Panc1 (cell line): ENCODE measurements around the gene PCGF3. TPM values are rescaled to one million over a fixed set of nuclear protein-coding genes. Genes with fewer than 3 reads are reported as not detected.

Experiments used
- ATAC-seq: fragments of 200-7000 bp; cut with Tn5 transposase; 2 replicates; pipeline ENCODE4 v1.9.1; 2020; ENCODE audit warnings: mild to moderate bottlenecking, moderate library complexity
- BruUV-seq: library from RNA; stranded (reverse); fragments of 400-500 nt; replicated peaks from 2 replicates; lab custom pipeline; 2021; lab: Mats Ljungman, UMichigan
- CTCF ChIA-PET: fragments of 300-600 bp; sonication (Branson Sonifier 250); formaldehyde crosslinking; loops from one replicate; lab custom pipeline; 2022; ENCODE audit warnings: antibody characterized with exemption; lab: Charles Lee
- POLR2A ChIA-PET: fragments of 300-600 bp; sonication (Branson Sonifier 250); formaldehyde crosslinking; loops from one replicate; lab custom pipeline; 2022; ENCODE audit warnings: antibody characterized with exemption; lab: Charles Lee
- DNase-seq: peaks from one replicate; pipeline ENCODE4 v3.0.0-alpha.2; 2010; ENCODE audit warnings: low read depth, low spot score
- H3K27ac ChIP-seq: 2 replicates; pipeline ENCODE4 v1.5.1; 2011; ENCODE audit warnings: mild to moderate bottlenecking, low read length, inconsistent platforms
- H3K27me3 ChIP-seq: fragments of 200-500 bp; sonication (Bioruptor generic); 2 replicates; pipeline ENCODE4 v1.6.0; 2014; ENCODE audit warnings: low read length, inconsistent platforms; ENCODE audit not compliant: control insufficient read depth, insufficient read depth
- H3K36me3 ChIP-seq: fragments of 200-500 bp; sonication (Bioruptor generic); 2 replicates; pipeline ENCODE4 v1.5.1; 2014; ENCODE audit warnings: inconsistent platforms, mild to moderate bottlenecking, low read length, moderate library complexity; ENCODE audit not compliant: control insufficient read depth, insufficient read depth
- H3K4me1 ChIP-seq: 2 replicates; pipeline ENCODE4 v1.5.1; 2011; ENCODE audit warnings: inconsistent platforms, mild to moderate bottlenecking, low read length, moderate library complexity; ENCODE audit not compliant: control insufficient read depth, insufficient read depth
- H3K4me3 ChIP-seq, 2 experiments: 2 replicates each; pipeline ENCODE4 v1.5.1; 2011 to 2012; ENCODE audit warnings: low read depth in 2 of 2, low read length in 2 of 2, mild to moderate bottlenecking in 2 of 2, inconsistent platforms in 1 of 2, moderate library complexity in 1 of 2
- H3K9me3 ChIP-seq: fragments of 200-500 bp; sonication (Bioruptor generic); 2 replicates; pipeline ENCODE4 v1.5.1; 2014; ENCODE audit warnings: low read depth, mild to moderate bottlenecking, inconsistent platforms, low read length, moderate library complexity; ENCODE audit not compliant: control insufficient read depth, insufficient read depth
- CTCF ChIP-seq: fragments of 450-650 bp; IDR thresholded peaks from 2 replicates; pipeline ENCODE4 v1.5.1; 2017; ENCODE audit warnings: mild to moderate bottlenecking
- POLR2AphosphoS5 ChIP-seq: IDR thresholded peaks from 2 replicates; pipeline ENCODE4 v1.6.1; 2012; ENCODE audit warnings: mild to moderate bottlenecking, low read depth, low read length, moderate library complexity
- SIN3A ChIP-seq: IDR thresholded peaks from 2 replicates; pipeline ENCODE4 v1.6.1; 2012; ENCODE audit warnings: low read depth, mild to moderate bottlenecking, low read length, moderate library complexity, borderline replicate concordance; ENCODE audit not compliant: insufficient read depth
- TCF7L2 ChIP-seq: IDR thresholded peaks from 2 replicates; pipeline ENCODE4 v1.6.1; 2011; ENCODE audit warnings: mild to moderate bottlenecking, low read depth, low read length, inconsistent platforms
- in situ Hi-C: cut with HindIII; loops from 2 replicates; pipeline ENCODE4 v1.10.0; 2016; ENCODE audit warnings: low sequenced_read_pairs, low pct_unique_long_range_greater_than_20kb
- intact Hi-C: fragments of 100-400 bp; cut with micrococcal nuclease; formaldehyde crosslinking; loops from one replicate; pipeline ENCODE4 v1.10.0; 2022; ENCODE audit not compliant: unreplicated experiment
- total RNA-seq: library from RNA; stranded (reverse); gene quantifications from one replicate; pipeline ENCODE4 v1.2.1, GENCODE V29; 2021; ENCODE audit not compliant: unreplicated experiment
- TF ChIP-seq, protein P1 (sequence below), 2 experiments: IDR thresholded peaks; 2 replicates each; pipeline ENCODE4 v1.6.1; 2011 to 2012; ENCODE audit warnings: low read depth in 2 of 2, control low read depth in 1 of 2, low read length in 1 of 2, mild to moderate bottlenecking in 1 of 2, moderate library complexity in 1 of 2; ENCODE audit not compliant: insufficient read depth in 1 of 2

The PCGF3 gene
- total RNA-seq, 1 experiment from 2014 or later = 44.6 TPM

DNA sequence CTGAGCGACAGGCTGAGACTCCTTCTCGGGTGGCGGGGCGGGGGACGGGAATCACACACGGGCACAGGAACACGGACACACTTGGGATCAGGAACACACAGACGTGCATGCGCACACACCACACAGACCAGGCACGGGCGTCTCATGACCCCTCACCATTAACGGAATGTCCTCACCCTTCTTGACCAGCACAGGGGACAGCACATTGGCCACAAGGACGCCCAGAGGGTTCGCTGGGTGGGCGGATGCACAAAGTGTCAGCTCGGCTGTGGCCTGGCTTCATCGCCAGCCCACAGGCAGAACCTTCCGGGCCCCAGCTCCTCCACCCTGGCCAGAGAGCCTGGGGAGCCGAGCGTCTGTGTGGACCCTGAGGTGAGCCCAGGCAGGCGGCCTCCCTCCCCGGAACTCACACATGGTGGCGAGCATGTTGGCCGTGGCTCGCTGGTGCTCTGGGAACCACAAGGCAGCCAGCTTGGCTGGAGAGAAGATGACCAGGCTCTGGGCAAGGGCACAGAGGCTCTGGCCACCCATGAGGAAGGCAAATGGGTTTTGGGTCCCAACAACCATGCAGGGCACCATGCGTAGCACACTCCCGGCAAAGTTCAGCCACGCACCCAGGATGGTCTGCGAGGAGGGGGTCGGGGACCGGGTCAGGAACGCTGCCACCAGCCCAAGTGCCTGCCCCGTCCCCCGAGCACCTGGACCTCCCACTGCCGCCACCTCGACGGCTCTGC is 19.8 kb upstream of the PCGF3 start:
- intact Hi-C loops (no loop called here), in situ Hi-C loops (no loop called here)

GRCh38 chr4:686413-687040 is 19.1 kb upstream of the PCGF3 start:
- no peak overlapping the region for H3K4me3 ChIP-seq
- ATAC-seq (no peak), DNase-seq (no peak)
- in situ Hi-C loops = no loop called here
- CTCF ChIA-PET = no interaction called here
- POLR2A ChIA-PET = no interaction called here
- no peaks in the 10 kb centered on the region for H3K27me3 ChIP-seq
- intact Hi-C loops = no loop called here
- no peaks in the 10 kb centered on the region for H3K36me3 ChIP-seq
- BruUV-seq = no TSS peak
- TF ChIP-seq SIN3A (no peak), TCF7L2 (no peak), POLR2AphosphoS5 (no peak), CTCF (no peak)
- TF ChIP-seq, protein P1, sequence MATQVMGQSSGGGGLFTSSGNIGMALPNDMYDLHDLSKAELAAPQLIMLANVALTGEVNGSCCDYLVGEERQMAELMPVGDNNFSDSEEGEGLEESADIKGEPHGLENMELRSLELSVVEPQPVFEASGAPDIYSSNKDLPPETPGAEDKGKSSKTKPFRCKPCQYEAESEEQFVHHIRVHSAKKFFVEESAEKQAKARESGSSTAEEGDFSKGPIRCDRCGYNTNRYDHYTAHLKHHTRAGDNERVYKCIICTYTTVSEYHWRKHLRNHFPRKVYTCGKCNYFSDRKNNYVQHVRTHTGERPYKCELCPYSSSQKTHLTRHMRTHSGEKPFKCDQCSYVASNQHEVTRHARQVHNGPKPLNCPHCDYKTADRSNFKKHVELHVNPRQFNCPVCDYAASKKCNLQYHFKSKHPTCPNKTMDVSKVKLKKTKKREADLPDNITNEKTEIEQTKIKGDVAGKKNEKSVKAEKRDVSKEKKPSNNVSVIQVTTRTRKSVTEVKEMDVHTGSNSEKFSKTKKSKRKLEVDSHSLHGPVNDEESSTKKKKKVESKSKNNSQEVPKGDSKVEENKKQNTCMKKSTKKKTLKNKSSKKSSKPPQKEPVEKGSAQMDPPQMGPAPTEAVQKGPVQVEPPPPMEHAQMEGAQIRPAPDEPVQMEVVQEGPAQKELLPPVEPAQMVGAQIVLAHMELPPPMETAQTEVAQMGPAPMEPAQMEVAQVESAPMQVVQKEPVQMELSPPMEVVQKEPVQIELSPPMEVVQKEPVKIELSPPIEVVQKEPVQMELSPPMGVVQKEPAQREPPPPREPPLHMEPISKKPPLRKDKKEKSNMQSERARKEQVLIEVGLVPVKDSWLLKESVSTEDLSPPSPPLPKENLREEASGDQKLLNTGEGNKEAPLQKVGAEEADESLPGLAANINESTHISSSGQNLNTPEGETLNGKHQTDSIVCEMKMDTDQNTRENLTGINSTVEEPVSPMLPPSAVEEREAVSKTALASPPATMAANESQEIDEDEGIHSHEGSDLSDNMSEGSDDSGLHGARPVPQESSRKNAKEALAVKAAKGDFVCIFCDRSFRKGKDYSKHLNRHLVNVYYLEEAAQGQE (IDR thresholded peaks at IDR 0.05; ENCODE audit: insufficient read depth in 1 of 2, low read depth in 2 of 2, low read length in 1 of 2) = no peak
- no peaks in the 10 kb centered on the region for H3K9me3 ChIP-seq
- H3K27ac ChIP-seq = no peak overlapping the region
- peaks cover 24% of the 10 kb centered on the region for H3K4me1 ChIP-seq

More for the DNA sequence above, 19.8 kb upstream of the PCGF3 start:
- Histone ChIP-seq H3K27me3 (no peaks in the 10 kb centered on the region), H3K27ac (no peak overlapping the region), H3K4me1 (peaks cover 24% of the 10 kb centered on the region), H3K9me3 (no peaks in the 10 kb centered on the region), H3K36me3 (no peaks in the 10 kb centered on the region), H3K4me3 (no peak overlapping the region)
- TF ChIP-seq CTCF = no peak
- TF ChIP-seq TCF7L2 = no peak
- TF ChIP-seq POLR2AphosphoS5 = no peak
- no peak for TF ChIP-seq SIN3A
- TF ChIP-seq, protein P1 (IDR thresholded peaks at IDR 0.05; ENCODE audit: insufficient read depth in 1 of 2, low read depth in 2 of 2, low read length in 1 of 2) = no peak
- DNase-seq = no peak
- ChIA-PET CTCF (no interaction called here), POLR2A (no interaction called here)
- no TSS peak for BruUV-seq
- no peak for ATAC-seq
